Skin epidermis (tissue), 12 donors: ENCODE results near the gene TMCO4.
A peak's percentile ranks its signal among the peaks of the same experiment; 100 is the strongest.

Experiments
- H3K27ac ChIP-seq, 21 experiments: fragments of 200-600 bp; sonication (generic) in 11 of 21; one replicate each; pipeline ENCODE4 v1.5.0; 2020; ENCODE audit warnings: mild to moderate bottlenecking in 3 of 21, inconsistent platforms in 2 of 21, moderate library complexity in 2 of 21
- H3K4me3 ChIP-seq, 7 experiments: fragments of 200-600 bp; sonication (generic) in 2 of 7; one replicate each; pipeline ENCODE4 v1.5.0; 2020; ENCODE audit warnings: inconsistent platforms in 2 of 7, mild to moderate bottlenecking in 2 of 7, moderate library complexity in 1 of 7

TMCO4 gene

GRCh38 chr1:19786988-19787423, 12.7 kb downstream of the TMCO4 start:
- no peak overlapping the region for H3K27ac ChIP-seq

GRCh38 chr1:19785660-19786059, 14.1 kb downstream of the TMCO4 start:
- no peak overlapping the region for H3K4me3 ChIP-seq
- no peak overlapping the region for H3K27ac ChIP-seq

More at GRCh38 chr1:19786988-19787423, 12.7 kb downstream of the TMCO4 start:
- no peak overlapping the region for H3K4me3 ChIP-seq

GRCh38 chr1:19780267-19780877, 19.3 kb downstream of the TMCO4 start:
- Histone ChIP-seq H3K27ac (no peak overlapping the region), H3K4me3 (no peak overlapping the region)

- Histone ChIP-seq H3K27ac (no peak overlapping the region), H3K4me3 (no peak overlapping the region)
Measured at GRCh38 chr1:19776933-19777332, 22.8 kb downstream of the TMCO4 start.

- Histone ChIP-seq H3K27ac (no peak overlapping the region), H3K4me3 (no peak overlapping the region)
Measured at GRCh38 chr1:19776287-19776686, 23.4 kb downstream of the TMCO4 start.

- Histone ChIP-seq H3K4me3 (no peak overlapping the region), H3K27ac (no peak overlapping the region)
Measured at GRCh38 chr1:19775831-19776230, 23.9 kb downstream of the TMCO4 start.

- no peak overlapping the region for H3K4me3 ChIP-seq
- no peak overlapping the region for H3K27ac ChIP-seq
Measured at GRCh38 chr1:19775317-19775716, 24.4 kb downstream of the TMCO4 start.

GRCh38 chr1:19774180-19774785, 25.4 kb downstream of the TMCO4 start:
- no peak overlapping the region for H3K27ac ChIP-seq
- no peak overlapping the region for H3K4me3 ChIP-seq

- Histone ChIP-seq H3K4me3 (no peak overlapping the region), H3K27ac (no peak overlapping the region)
Measured at GRCh38 chr1:19773485-19773884, 26.2 kb downstream of the TMCO4 start.

- no peak overlapping the region for H3K4me3 ChIP-seq
- no peak overlapping the region for H3K27ac ChIP-seq
Measured at GRCh38 chr1:19772053-19772452, 27.7 kb downstream of the TMCO4 start.

- H3K27ac ChIP-seq = no peak overlapping the region
- H3K4me3 ChIP-seq = no peak overlapping the region
Measured at GRCh38 chr1:19771350-19771749, 28.4 kb downstream of the TMCO4 start.

GRCh38 chr1:19770436-19771190, 29.1 kb downstream of the TMCO4 start:
- Histone ChIP-seq H3K4me3 (no peak overlapping the region), H3K27ac (no peak overlapping the region)

GRCh38 chr1:19769211-19769932, 30.3 kb downstream of the TMCO4 start:
- no peak overlapping the region for H3K4me3 ChIP-seq
- H3K27ac ChIP-seq = no peak overlapping the region

- Histone ChIP-seq H3K4me3 (no peak overlapping the region), H3K27ac (no peak overlapping the region)
Measured at GRCh38 chr1:19768353-19769210, 31.1 kb downstream of the TMCO4 start.

- Histone ChIP-seq H3K27ac (peak overlapping the region in 2 of 21 experiments; percentile 29 to 39), H3K4me3 (no peak overlapping the region)
Measured at GRCh38 chr1:19765623-19766022, 34.1 kb downstream of the TMCO4 start.

GRCh38 chr1:19764848-19765247, 34.9 kb downstream of the TMCO4 start:
- Histone ChIP-seq H3K4me3 (no peak overlapping the region), H3K27ac (peak overlapping the region in 1 of 21 experiments; percentile 29)

GRCh38 chr1:19762175-19762779, 37.4 kb downstream of the TMCO4 start:
- no peak overlapping the region for H3K4me3 ChIP-seq
- no peak overlapping the region for H3K27ac ChIP-seq

- no peak overlapping the region for H3K27ac ChIP-seq
- H3K4me3 ChIP-seq = no peak overlapping the region
Measured at GRCh38 chr1:19759740-19760089, 40.0 kb downstream of the TMCO4 start.

- H3K27ac ChIP-seq = no peak overlapping the region
Measured at GRCh38 chr1:19758227-19758830, 41.4 kb downstream of the TMCO4 start.

More at GRCh38 chr1:19758227-19758830, 41.4 kb downstream of the TMCO4 start:
- H3K4me3 ChIP-seq = no peak overlapping the region
